H9 (cell line): ENCODE results near the gene SPDEF. TPM values are rescaled to one million over a fixed set of nuclear protein-coding genes. Genes with fewer than 3 reads are reported as not detected.
A peak's percentile ranks its signal among the peaks of the same experiment; 100 is the strongest.

Source experiments
- DNase-seq: peaks from one replicate; pipeline ENCODE4 v3.0.0-alpha.2; 2017
- H2AFZ ChIP-seq: one replicate; pipeline ENCODE4 v1.6.1; 2013; ENCODE audit warnings: mild to moderate bottlenecking, low read length, control low read depth, moderate library complexity
- H2AK5ac ChIP-seq: 2 replicates; pipeline ENCODE4 v1.6.1; 2013; ENCODE audit warnings: low read length, control low read depth, mixed read lengths; ENCODE audit not compliant: insufficient read length
- H2BK120ac ChIP-seq: one replicate; pipeline ENCODE4 v1.6.1; 2013; ENCODE audit warnings: low read depth, mild to moderate bottlenecking, low read length, control low read depth, inconsistent platforms; ENCODE audit not compliant: poor library complexity, severe bottlenecking
- H2BK12ac ChIP-seq: 2 replicates; pipeline ENCODE4 v1.6.1; 2013; ENCODE audit warnings: low read length, control low read depth, mixed read lengths, low read depth; ENCODE audit not compliant: insufficient read length
- H2BK15ac ChIP-seq: 2 replicates; pipeline ENCODE4 v1.6.1; 2013; ENCODE audit warnings: low read depth, low read length, control low read depth
- H2BK20ac ChIP-seq: one replicate; pipeline ENCODE4 v1.6.1; 2013; ENCODE audit warnings: low read depth, mild to moderate bottlenecking, low read length, control low read depth, inconsistent platforms; ENCODE audit not compliant: poor library complexity, severe bottlenecking
- H2BK5ac ChIP-seq: 2 replicates; pipeline ENCODE4 v1.6.1; 2013; ENCODE audit warnings: low read length, control low read depth, mixed read lengths; ENCODE audit not compliant: insufficient read length
- H3K14ac ChIP-seq: 2 replicates; pipeline ENCODE4 v1.6.1; 2013; ENCODE audit warnings: low read length, control low read depth; ENCODE audit not compliant: insufficient read depth
- H3K18ac ChIP-seq: 2 replicates; pipeline ENCODE4 v1.6.1; 2013; ENCODE audit warnings: low read depth, mild to moderate bottlenecking, mixed read lengths, low read length, control low read depth; ENCODE audit not compliant: insufficient read length
- H3K23ac ChIP-seq: 2 replicates; pipeline ENCODE4 v1.6.1; 2013; ENCODE audit warnings: low read length, control low read depth, mixed read lengths, low read depth; ENCODE audit not compliant: insufficient read length
- H3K23me2 ChIP-seq: 2 replicates; pipeline ENCODE4 v1.6.1; 2013; ENCODE audit warnings: low read depth, mild to moderate bottlenecking, mixed read lengths, low read length, control low read depth; ENCODE audit not compliant: insufficient read length, poor library complexity, severe bottlenecking
- H3K27ac ChIP-seq: 2 replicates; pipeline ENCODE4 v1.5.1; 2013; ENCODE audit warnings: low read length, control low read depth, mixed read lengths, low read depth; ENCODE audit not compliant: insufficient read length
- H3K27me3 ChIP-seq: 2 replicates; pipeline ENCODE4 v1.6.1; 2013; ENCODE audit warnings: low read length, control low read depth, inconsistent platforms; ENCODE audit not compliant: insufficient read depth
- H3K4ac ChIP-seq: 2 replicates; pipeline ENCODE4 v1.6.1; 2013; ENCODE audit warnings: low read depth, mild to moderate bottlenecking, control low read depth, inconsistent platforms, low read length, moderate library complexity
- H3K4me1 ChIP-seq: 2 replicates; pipeline ENCODE4 v1.6.1; 2013; ENCODE audit warnings: low read length, control low read depth, inconsistent platforms; ENCODE audit not compliant: insufficient read depth
- H3K4me2 ChIP-seq: 2 replicates; pipeline ENCODE4 v1.6.1; 2013; ENCODE audit warnings: low read length, control low read depth, mixed read lengths; ENCODE audit not compliant: insufficient read length, insufficient read depth
- H3K56ac ChIP-seq: 2 replicates; pipeline ENCODE4 v1.6.1; 2013; ENCODE audit warnings: low read depth, mild to moderate bottlenecking, mixed read lengths, low read length, control low read depth; ENCODE audit not compliant: insufficient read length
- H3K79me1 ChIP-seq: 2 replicates; pipeline ENCODE4 v1.6.1; 2013; ENCODE audit warnings: low read depth, mild to moderate bottlenecking, moderate library complexity, low read length, control low read depth, inconsistent platforms; ENCODE audit not compliant: insufficient read depth, poor library complexity, severe bottlenecking
- H3K79me2 ChIP-seq: 2 replicates; pipeline ENCODE4 v1.6.1; 2013; ENCODE audit warnings: low read length, control low read depth, inconsistent platforms; ENCODE audit not compliant: insufficient read depth
- H3K9ac ChIP-seq: 2 replicates; pipeline ENCODE4 v1.6.1; 2013; ENCODE audit warnings: low read length, control low read depth, mixed read lengths; ENCODE audit not compliant: insufficient read length; ENCODE audit errors: extremely low read depth
- H3K9me3 ChIP-seq: one replicate; pipeline ENCODE4 v1.6.1; 2013; ENCODE audit warnings: low read depth, low read length, inconsistent platforms; ENCODE audit not compliant: control insufficient read depth
- H3T11ph ChIP-seq: one replicate; pipeline ENCODE4 v1.6.1; 2013; ENCODE audit warnings: mild to moderate bottlenecking, low read length, control low read depth, inconsistent platforms
- H4K20me1 ChIP-seq: one replicate; pipeline ENCODE4 v1.6.1; 2013; ENCODE audit not compliant: control insufficient read depth, insufficient read length, insufficient read depth
- H4K5ac ChIP-seq: 2 replicates; pipeline ENCODE4 v1.6.1; 2013; ENCODE audit warnings: low read depth, mild to moderate bottlenecking, mixed read lengths, low read length, control low read depth; ENCODE audit not compliant: insufficient read length
- H4K8ac ChIP-seq: replicated peaks from 2 replicates; pipeline ENCODE4 v1.6.1; 2013; ENCODE audit warnings: low read length, control low read depth, mixed read lengths, low read depth; ENCODE audit not compliant: insufficient read length
- H4K91ac ChIP-seq: 2 replicates; pipeline ENCODE4 v1.6.1; 2013; ENCODE audit warnings: low read depth, mild to moderate bottlenecking, moderate library complexity, mixed read lengths, low read length, control low read depth; ENCODE audit not compliant: insufficient read length
- H3K27ac Mint-ChIP-seq, 3 experiments: 2 replicates in 2 of 3; 3 replicates in 1 of 3; pipeline ENCODE4 v1.8.0; 2020 to 2021; ENCODE audit warnings: mixed read lengths in 3 of 3, mild to moderate bottlenecking in 1 of 3, moderate library complexity in 1 of 3
- H3K27me3 Mint-ChIP-seq: 2 replicates; pipeline ENCODE4 v1.8.0; 2021; ENCODE audit warnings: low read depth, mild to moderate bottlenecking, moderate library complexity, mixed read lengths
- H3K36me3 Mint-ChIP-seq, 3 experiments: 2 replicates in 2 of 3; 3 replicates in 1 of 3; pipeline ENCODE4 v1.8.0; 2020 to 2021; ENCODE audit warnings: low read depth in 3 of 3, mixed read lengths in 3 of 3; ENCODE audit not compliant: insufficient read depth in 1 of 3
- H3K4me1 Mint-ChIP-seq, 2 experiments: 2 replicates each; pipeline ENCODE4 v1.8.0; 2020; ENCODE audit warnings: mixed read lengths in 2 of 2
- H3K4me3 Mint-ChIP-seq, 2 experiments: 2 replicates in 1 of 2; 3 replicates in 1 of 2; pipeline ENCODE4 v1.8.0; 2020 to 2021; ENCODE audit warnings: mild to moderate bottlenecking in 2 of 2, mixed read lengths in 2 of 2, moderate library complexity in 1 of 2
- H3K9me3 Mint-ChIP-seq, 2 experiments: 2 replicates in 1 of 2; 3 replicates in 1 of 2; pipeline ENCODE4 v1.8.0; 2020; ENCODE audit warnings: mild to moderate bottlenecking in 2 of 2, mixed read lengths in 2 of 2, moderate library complexity in 1 of 2
- CTCF ChIP-seq: fragments of 200-600 bp; sonication (generic); conservative IDR thresholded peaks from 3 replicates; pipeline ENCODE4 v1.8.0; 2021; ENCODE audit warnings: antibody characterized with exemption, mild to moderate bottlenecking
- WGBS: extraction: QIAGEN DNeasy Blood & Tissue Kit; methylation state at CpG from one replicate; pipeline ENCODE4 v1.1.7; 2013; ENCODE audit warnings: missing lambda C conversion rate, low lambda C conversion rate, mixed read lengths; ENCODE audit not compliant: insufficient read length; ENCODE audit errors: extremely low coverage; 5-methylcytosine and 5-hydroxymethylcytosine counted together
- total RNA-seq: library from RNA; stranded (reverse); gene quantifications from 2 replicates; pipeline ENCODE4 v1.2.1, GENCODE V29; 2021

SPDEF gene
- total RNA-seq, 1 experiment from 2014 or later, result 0.15 TPM

GRCh38 chr6:34581561-34581920 lies 25.4 kb upstream of the SPDEF start:
- no peaks in the 10 kb centered on the region for H3K79me2 ChIP-seq
- no peaks in the 10 kb centered on the region for H4K20me1 ChIP-seq
- no peak overlapping the region for H2BK15ac ChIP-seq
- no peak overlapping the region for H3T11ph ChIP-seq
- no peak overlapping the region for H2BK120ac ChIP-seq
- TF ChIP-seq CTCF, result no peak
- no peaks in the 10 kb centered on the region; the same call in 1 of the 2 replicates for H3K4me1 ChIP-seq
- H2BK20ac ChIP-seq, result no peak overlapping the region
- no peak overlapping the region for H4K8ac ChIP-seq
- no peak overlapping the region for H3K27ac ChIP-seq
- Mint-ChIP-seq H3K27ac (peak overlapping the region in 2 of 3 experiments; percentile 64 to 85; a peak in 3 of 7 replicates), H3K4me3 (no peak overlapping the region), H3K27me3 (no peaks in the 10 kb centered on the region; the same call in none of the 2 replicates), H3K4me1 (peaks cover 23 to 31% of the 10 kb centered on the region in 2 experiments), H3K9me3 (no peaks in the 10 kb centered on the region), H3K36me3 (no peaks in the 10 kb centered on the region; a peak in 1 of 7 replicates)
- no CpG with 5 or more reads among the region's 4 CpGs for WGBS
- H4K91ac ChIP-seq, result no peak overlapping the region
- H4K5ac ChIP-seq, result no peak overlapping the region
- no peak overlapping the region for H3K23ac ChIP-seq
- H2BK5ac ChIP-seq, result no peak overlapping the region
- H3K9me3 ChIP-seq, result no peaks in the 10 kb centered on the region
- no peak for DNase-seq
- no peak overlapping the region for H3K18ac ChIP-seq
- H3K4ac ChIP-seq, result no peak overlapping the region
- H3K56ac ChIP-seq, result no peak overlapping the region
- H3K4me2 ChIP-seq, result no peak overlapping the region
- no peaks in the 10 kb centered on the region for H3K23me2 ChIP-seq
- H3K27me3 ChIP-seq, result no peaks in the 10 kb centered on the region
- no peak overlapping the region for H2AFZ ChIP-seq
- H3K79me1 ChIP-seq, result no peaks in the 10 kb centered on the region
- H3K9ac ChIP-seq, result no peak overlapping the region
- H2AK5ac ChIP-seq, result no peak overlapping the region
- no peak overlapping the region for H2BK12ac ChIP-seq
- no peak overlapping the region for H3K14ac ChIP-seq
